MCF 10A (cell line): ENCODE measurements around the gene ZNF592. TPM values are rescaled to one million over a fixed set of nuclear protein-coding genes. Genes with fewer than 3 reads are reported as not detected.
A peak's percentile ranks its signal among the peaks of the same experiment; 100 is the strongest.

Experiments
- BruUV-seq: library from RNA; stranded (reverse); fragments of 400-500 nt; replicated peaks from 2 replicates; lab custom pipeline; 2021; lab: Mats Ljungman, UMichigan
- CTCF ChIA-PET: fragments of 300-600 bp; sonication (Branson Sonifier 250); formaldehyde crosslinking; extraction: SDS; loops from one replicate; lab custom pipeline; 2021; ENCODE audit warnings: antibody characterized with exemption, inconsistent platforms; lab: Yijun Ruan, JAX
- POLR2A ChIA-PET: fragments of 300-600, 350-650 bp; sonication (Branson Sonifier 250); formaldehyde crosslinking; extraction: SDS; loops from one replicate; lab custom pipeline; 2020; ENCODE audit warnings: antibody characterized with exemption, inconsistent platforms; lab: Yijun Ruan, JAX
- DNase-seq: peaks from one replicate; pipeline ENCODE4 v3.0.0-alpha.2; 2018; ENCODE audit not compliant: unreplicated experiment
- H3K27ac Mint-ChIP-seq: one replicate; pipeline ENCODE4 v1.8.0; 2022; ENCODE audit warnings: mild to moderate bottlenecking, low read depth, mixed read lengths; ENCODE audit not compliant: unreplicated experiment
- H3K27me3 Mint-ChIP-seq: one replicate; pipeline ENCODE4 v1.8.0; 2022; ENCODE audit warnings: mixed read lengths; ENCODE audit not compliant: insufficient read depth, unreplicated experiment
- H3K36me3 Mint-ChIP-seq: one replicate; pipeline ENCODE4 v1.8.0; 2022; ENCODE audit warnings: mild to moderate bottlenecking, moderate library complexity, mixed read lengths; ENCODE audit not compliant: insufficient read depth, unreplicated experiment
- H3K4me1 Mint-ChIP-seq: one replicate; pipeline ENCODE4 v1.8.0; 2022; ENCODE audit warnings: mixed read lengths; ENCODE audit not compliant: insufficient read depth, unreplicated experiment
- H3K4me3 Mint-ChIP-seq: one replicate; pipeline ENCODE4 v1.8.0; 2022; ENCODE audit warnings: mild to moderate bottlenecking, moderate library complexity, mixed read lengths; ENCODE audit not compliant: unreplicated experiment
- H3K9me3 Mint-ChIP-seq: one replicate; pipeline ENCODE4 v1.8.0; 2022; ENCODE audit warnings: mixed read lengths; ENCODE audit not compliant: unreplicated experiment
- intact Hi-C: fragments of 100-400 bp; cut with micrococcal nuclease; formaldehyde crosslinking; loops from 2 replicates; pipeline ENCODE4 v1.14.1; 2022
- total RNA-seq: library from RNA; stranded (reverse); gene quantifications from 2 replicates; pipeline ENCODE4 v1.2.3, GENCODE V29; 2022
- TF ChIP-seq, protein P1 (sequence below): fragments of 200-600 bp; IDR thresholded peaks from one replicate; pipeline ENCODE4 v1.8.0; 2022; ENCODE audit warnings: antibody characterized with exemption, mild to moderate bottlenecking; ENCODE audit not compliant: unreplicated experiment

The ZNF592 gene
- total RNA-seq, 1 experiment from 2014 or later = 27.5 TPM

DNA sequence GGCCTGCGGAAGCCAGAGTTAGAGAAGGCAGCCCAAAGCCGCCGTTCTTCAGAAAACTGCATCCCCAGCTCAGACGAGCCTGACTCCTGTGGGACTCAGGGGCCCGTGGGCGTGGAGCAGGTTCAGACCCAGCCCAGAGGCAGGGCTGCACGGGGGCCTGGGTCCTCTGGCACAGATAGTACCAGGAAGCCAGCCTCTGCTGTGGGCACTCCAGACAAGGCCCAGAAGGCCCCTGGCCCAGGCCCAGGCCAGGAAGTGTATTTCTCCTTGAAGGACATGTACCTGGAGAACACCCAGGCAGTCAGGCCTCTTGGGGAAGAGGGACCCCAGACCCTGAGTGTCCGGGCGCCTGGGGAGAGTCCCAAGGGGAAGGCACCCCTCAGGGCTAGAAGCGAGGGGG is 91.9 kb downstream of the ZNF592 start:
- intact Hi-C loops = no loop called here
- Mint-ChIP-seq H3K27ac (no peak overlapping the region), H3K36me3 (no peaks in the 10 kb centered on the region), H3K27me3 (peaks cover 40% of the 10 kb centered on the region), H3K9me3 (no peaks in the 10 kb centered on the region), H3K4me1 (no peaks in the 10 kb centered on the region), H3K4me3 (no peak overlapping the region)
- BruUV-seq = no TSS peak
- TF ChIP-seq, protein P1, sequence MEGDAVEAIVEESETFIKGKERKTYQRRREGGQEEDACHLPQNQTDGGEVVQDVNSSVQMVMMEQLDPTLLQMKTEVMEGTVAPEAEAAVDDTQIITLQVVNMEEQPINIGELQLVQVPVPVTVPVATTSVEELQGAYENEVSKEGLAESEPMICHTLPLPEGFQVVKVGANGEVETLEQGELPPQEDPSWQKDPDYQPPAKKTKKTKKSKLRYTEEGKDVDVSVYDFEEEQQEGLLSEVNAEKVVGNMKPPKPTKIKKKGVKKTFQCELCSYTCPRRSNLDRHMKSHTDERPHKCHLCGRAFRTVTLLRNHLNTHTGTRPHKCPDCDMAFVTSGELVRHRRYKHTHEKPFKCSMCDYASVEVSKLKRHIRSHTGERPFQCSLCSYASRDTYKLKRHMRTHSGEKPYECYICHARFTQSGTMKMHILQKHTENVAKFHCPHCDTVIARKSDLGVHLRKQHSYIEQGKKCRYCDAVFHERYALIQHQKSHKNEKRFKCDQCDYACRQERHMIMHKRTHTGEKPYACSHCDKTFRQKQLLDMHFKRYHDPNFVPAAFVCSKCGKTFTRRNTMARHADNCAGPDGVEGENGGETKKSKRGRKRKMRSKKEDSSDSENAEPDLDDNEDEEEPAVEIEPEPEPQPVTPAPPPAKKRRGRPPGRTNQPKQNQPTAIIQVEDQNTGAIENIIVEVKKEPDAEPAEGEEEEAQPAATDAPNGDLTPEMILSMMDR = no peak
- no peak for DNase-seq
- POLR2A ChIA-PET = no interaction called here
- CTCF ChIA-PET = no interaction called here

DNA sequence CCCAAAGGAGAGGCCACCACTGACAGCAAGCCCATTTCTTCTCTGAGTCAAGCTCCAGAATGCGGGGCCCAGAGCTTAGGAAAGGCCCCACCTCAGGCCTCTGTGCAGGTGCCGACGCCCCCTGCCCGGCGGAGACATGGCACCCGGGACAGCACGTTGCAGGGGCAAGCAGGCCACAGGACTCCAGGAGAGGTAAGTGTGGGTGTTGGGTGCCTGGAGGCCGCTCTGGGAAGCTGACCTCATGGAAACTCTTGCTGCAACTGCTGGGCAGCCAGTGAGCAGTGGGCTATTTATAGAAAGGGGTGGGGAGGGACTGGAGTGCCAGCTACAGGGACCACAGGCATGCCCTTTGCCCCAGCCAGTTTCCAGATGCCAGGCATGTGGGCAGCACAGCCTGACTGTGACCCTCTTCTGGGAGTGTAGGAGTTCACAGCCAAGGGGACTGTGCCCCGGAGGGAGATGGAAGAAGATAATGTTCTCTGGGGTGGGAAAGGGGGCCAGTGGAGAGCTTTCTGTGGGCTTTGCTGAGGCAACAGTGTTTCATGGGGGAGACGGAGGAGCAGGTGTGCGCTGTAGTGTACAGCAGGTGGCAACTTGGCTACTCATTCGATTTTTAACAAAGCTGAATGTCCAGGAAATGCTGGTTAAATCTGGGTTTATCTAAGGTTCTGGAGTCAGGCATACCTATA is 92.5 kb downstream of the ZNF592 start:
- no peaks in the 10 kb centered on the region for H3K9me3 Mint-ChIP-seq
- CTCF ChIA-PET = no interaction called here
- peaks cover 40% of the 10 kb centered on the region for H3K27me3 Mint-ChIP-seq
- H3K4me1 Mint-ChIP-seq = no peaks in the 10 kb centered on the region
- no peak overlapping the region for H3K4me3 Mint-ChIP-seq
- no peaks in the 10 kb centered on the region for H3K36me3 Mint-ChIP-seq
- POLR2A ChIA-PET = interaction anchor here (0.7 kb wide), 1 partner anchor 133 kb away, joined by 4 read pairs; no protein-coding TSS in a partner anchor
- intact Hi-C loops = no loop called here
- peak; percentile 51 for DNase-seq
- TF ChIP-seq, protein P1 = no peak
- no TSS peak for BruUV-seq
- H3K27ac Mint-ChIP-seq = no peak overlapping the region

GRCh38 chr15:84842781-84843180 is 94.4 kb downstream of the ZNF592 start:
- intact Hi-C loops = no loop called here
- DNase-seq = no peak
- Mint-ChIP-seq H3K36me3 (no peaks in the 10 kb centered on the region), H3K4me3 (no peak overlapping the region), H3K4me1 (no peaks in the 10 kb centered on the region), H3K27me3 (peaks cover 23% of the 10 kb centered on the region), H3K9me3 (peaks cover 8% of the 10 kb centered on the region), H3K27ac (peak overlapping the region; percentile 64)
- ChIA-PET CTCF (interaction anchor here (1.7 kb wide), 1 partner anchor 86 kb away, joined by 9 read pairs; no protein-coding TSS in a partner anchor), POLR2A (no interaction called here)
- BruUV-seq = no TSS peak
- TF ChIP-seq, protein P1 = no peak

GRCh38 chr15:84844964-84845363 is 96.6 kb downstream of the ZNF592 start:
- ChIA-PET POLR2A (interaction anchor here (1.4 kb wide), 1 partner anchor 83 kb away, joined by 3 read pairs; no protein-coding TSS in a partner anchor), CTCF (interaction anchor here (0.6 to 1.8 kb wide), 11 partner anchors 14 to 311 kb away, joined by 3 to 11 read pairs (median 4); no protein-coding TSS in a partner anchor)
- Mint-ChIP-seq H3K27me3 (peaks cover 16% of the 10 kb centered on the region), H3K4me3 (no peak overlapping the region), H3K36me3 (peaks cover 6% of the 10 kb centered on the region), H3K4me1 (no peaks in the 10 kb centered on the region), H3K27ac (no peak overlapping the region), H3K9me3 (peaks cover 8% of the 10 kb centered on the region)
- intact Hi-C loops = loop anchor here (2.0 to 5.0 kb wide), 2 partner anchors 84 to 202 kb away; no protein-coding TSS in a partner anchor
- TF ChIP-seq, protein P1 = no peak
- no peak for DNase-seq
- no TSS peak for BruUV-seq
